ENCODE measurements around the gene TAF8.

GRCh38 chr6:42007286-42008137 lies 42.8 kb upstream of the TAF8 start:
- no peak for TF ChIP-seq CTCF (IDR thresholded peaks at IDR 0.05; ENCODE audit: insufficient read depth, low read length)
- TF ChIP-seq POLR2AphosphoS5 (IDR thresholded peaks at IDR 0.05; ENCODE audit: low read depth): peak; percentile 53
- TF ChIP-seq REST (IDR thresholded peaks at IDR 0.05; ENCODE audit: insufficient replicate concordance, low read depth): no peak
- no peak for TF ChIP-seq GABPA (IDR thresholded peaks at IDR 0.05; ENCODE audit: low read depth)
- 0 out of 2 replicates have a peak, but pooled peaks have one; percentile 7 for TF ChIP-seq SPI1 (IDR thresholded peaks at IDR 0.05; ENCODE audit: borderline replicate concordance, low read depth)
